HCT116 (cell line): ENCODE results near the gene IL20RA. TPM values are rescaled to one million over a fixed set of nuclear protein-coding genes. Genes with fewer than 3 reads are reported as not detected.

Experiments used
- ATAC-seq: fragments of 200-7000 bp; cut with Tn5 transposase; 2 replicates; pipeline ENCODE4 v1.9.1; 2020; ENCODE audit warnings: mild to moderate bottlenecking, moderate library complexity
- BruUV-seq: library from RNA; stranded (reverse); fragments of 400-500 nt; replicated peaks from 2 replicates; lab custom pipeline; 2021; lab: Mats Ljungman, UMichigan
- CTCF ChIA-PET: fragments of 300-600 bp; sonication (Branson Sonifier 250); formaldehyde crosslinking; loops from one replicate; lab custom pipeline; 2021; ENCODE audit warnings: antibody characterized with exemption; lab: Charles Lee
- POLR2A ChIA-PET: fragments of 300-600, 350-600 bp; sonication (Branson Sonifier 250); formaldehyde crosslinking; loops from one replicate; lab custom pipeline; 2021; ENCODE audit warnings: antibody characterized with exemption; lab: Charles Lee
- RAD21 ChIA-PET, 2 experiments: fragments of 300-600 bp; sonication (Branson Sonifier 250); formaldehyde crosslinking; loops; one replicate each; lab custom pipeline; 2023; ENCODE audit warnings: low total read pairs in 2 of 2; ENCODE audit not compliant: uncharacterized antibody in 2 of 2, unreplicated experiment in 2 of 2, low non-redundant PET in 1 of 2; lab: Charles Lee
- DNase-seq: peaks from one replicate; pipeline ENCODE4 v3.0.0-alpha.2; 2010; ENCODE audit warnings: low read depth, low spot score
- H2AFZ ChIP-seq: fragments of 200-600 bp; shearing (Covaris generic), sonication (generic); 2 replicates; pipeline ENCODE4 v1.6.1; 2017; ENCODE audit warnings: low read depth, mixed run types, mixed read lengths, antibody characterized with exemption, low read length; ENCODE audit not compliant: poor library complexity, severe bottlenecking
- H3K27ac ChIP-seq: 2 replicates; pipeline ENCODE4 v1.5.1; 2012; ENCODE audit warnings: low read depth, low read length
- H3K27me3 ChIP-seq: fragments of 200-600 bp; sonication (generic); 2 replicates; pipeline ENCODE4 v1.6.1; 2016; ENCODE audit warnings: mixed run types, low read length, mixed read lengths; ENCODE audit not compliant: insufficient read depth
- H3K36me3 ChIP-seq, 2 experiments: fragments of 200-500 bp in 1 of 2; fragments of 200-600 bp in 1 of 2; sonication (Bioruptor generic) in 1 of 2; sonication (generic) in 1 of 2; 2 replicates each; pipeline versions ENCODE4 v1.5.1 to v1.6.1; 2014 to 2016; ENCODE audit warnings: low read length in 2 of 2, inconsistent platforms in 1 of 2, mixed read lengths in 1 of 2, mixed run types in 1 of 2; ENCODE audit not compliant: insufficient read depth in 2 of 2, control insufficient read depth in 1 of 2
- H3K4me1 ChIP-seq, 2 experiments: fragments of 200-600 bp in 1 of 2; sonication (generic) in 1 of 2; 2 replicates each; pipeline versions ENCODE4 v1.5.1 to v1.6.1; 2012 to 2017; ENCODE audit warnings: low read length in 2 of 2, inconsistent platforms in 1 of 2, mild to moderate bottlenecking in 1 of 2, mixed read lengths in 1 of 2, mixed run types in 1 of 2, moderate library complexity in 1 of 2; ENCODE audit not compliant: insufficient read depth in 2 of 2, control insufficient read depth in 1 of 2
- H3K4me2 ChIP-seq: fragments of 200-600 bp; sonication (generic); 2 replicates; pipeline ENCODE4 v1.6.1; 2017; ENCODE audit warnings: mixed run types, low read length, mixed read lengths
- H3K4me3 ChIP-seq, 2 experiments: fragments of 200-600 bp in 1 of 2; sonication (generic) in 1 of 2; replicated peaks in 1 of 2; 2 replicates each; pipeline ENCODE4 v1.5.1; 2011 to 2016; ENCODE audit warnings: low read length in 2 of 2, control low read depth in 1 of 2, low read depth in 1 of 2, mild to moderate bottlenecking in 1 of 2, mixed read lengths in 1 of 2, mixed run types in 1 of 2
- H3K79me2 ChIP-seq: fragments of 200-600 bp; sonication (generic); 2 replicates; pipeline ENCODE4 v1.6.1; 2017; ENCODE audit warnings: mild to moderate bottlenecking, mixed run types, low read length, moderate library complexity, mixed read lengths; ENCODE audit not compliant: insufficient read depth
- H3K9ac ChIP-seq: fragments of 200-600 bp; sonication (generic); 2 replicates; pipeline ENCODE4 v1.6.1; 2016; ENCODE audit warnings: low read length, mixed read lengths
- H3K9me2 ChIP-seq: fragments of 200-600 bp; sonication (generic), shearing (Covaris generic); 2 replicates; pipeline ENCODE4 v1.6.1; 2017; ENCODE audit warnings: mixed run types, mild to moderate bottlenecking, moderate library complexity; ENCODE audit not compliant: insufficient read depth
- H3K9me3 ChIP-seq, 2 experiments: fragments of 200-500 bp in 1 of 2; fragments of 200-600 bp in 1 of 2; sonication (Bioruptor generic) in 1 of 2; sonication (generic) in 1 of 2; 2 replicates each; pipeline ENCODE4 v1.6.1; 2014 to 2017; ENCODE audit warnings: low read length in 2 of 2, mixed read lengths in 2 of 2, inconsistent platforms in 1 of 2, low read depth in 1 of 2, mild to moderate bottlenecking in 1 of 2, mixed run types in 1 of 2, moderate library complexity in 1 of 2; ENCODE audit not compliant: control insufficient read depth in 1 of 2, insufficient read depth in 1 of 2
- H4K20me1 ChIP-seq: fragments of 200-600 bp; sonication (generic), shearing (Covaris generic); 2 replicates; pipeline ENCODE4 v1.6.1; 2017; ENCODE audit warnings: mixed run types, mild to moderate bottlenecking, moderate library complexity; ENCODE audit not compliant: insufficient read depth
- ATF3 ChIP-seq: IDR thresholded peaks from 2 replicates; pipeline ENCODE4 v1.6.1; 2012
- CBX3 ChIP-seq: IDR thresholded peaks from 2 replicates; pipeline ENCODE4 v1.6.1; 2012; ENCODE audit warnings: low read depth
- CTCF ChIP-seq, 3 experiments: fragments of 200-600 bp in 1 of 3; sonication (generic) in 1 of 3; IDR thresholded peaks in 2 of 3; conservative IDR thresholded peaks in 1 of 3; 2 replicates each; pipeline ENCODE4 v1.5.1; 2012 to 2017; ENCODE audit warnings: low read depth in 2 of 3, low read length in 2 of 3, antibody characterized with exemption in 1 of 3, borderline replicate concordance in 1 of 3, control low read depth in 1 of 3, mild to moderate bottlenecking in 1 of 3, mixed read lengths in 1 of 3, mixed run types in 1 of 3, moderate library complexity in 1 of 3; ENCODE audit not compliant: insufficient read depth in 1 of 3
- EGR1 ChIP-seq: IDR thresholded peaks from 2 replicates; pipeline ENCODE4 v1.6.1; 2012; ENCODE audit warnings: low read depth
- ELF1 ChIP-seq: IDR thresholded peaks from 2 replicates; pipeline ENCODE4 v1.6.1; 2012; ENCODE audit warnings: low read depth, borderline replicate concordance
- EZH2 ChIP-seq: fragments of 200-600 bp; sonication (generic); IDR thresholded peaks from 2 replicates; pipeline ENCODE4 v1.6.1; 2017; ENCODE audit warnings: antibody characterized with exemption, mixed run types
- EZH2phosphoT487 ChIP-seq: fragments of 200-600 bp; IDR thresholded peaks from 2 replicates; pipeline ENCODE4 v1.6.1; 2018; ENCODE audit warnings: antibody characterized with exemption, borderline replicate concordance
- FOSL1 ChIP-seq: IDR thresholded peaks from 2 replicates; pipeline ENCODE4 v1.6.1; 2012; ENCODE audit warnings: low read depth
- JUND ChIP-seq: IDR thresholded peaks from 2 replicates; pipeline ENCODE4 v1.6.1; 2012
- MAX ChIP-seq: IDR thresholded peaks from 2 replicates; pipeline ENCODE4 v1.6.1; 2012
- POLR2A ChIP-seq: IDR thresholded peaks from 2 replicates; pipeline ENCODE4 v1.7.0; 2011; ENCODE audit warnings: borderline replicate concordance; ENCODE audit not compliant: insufficient read depth, insufficient read length; ENCODE audit errors: extremely low read depth
- POLR2AphosphoS5 ChIP-seq: IDR thresholded peaks from 2 replicates; pipeline ENCODE4 v1.6.1; 2011; ENCODE audit warnings: mild to moderate bottlenecking, low read depth, low read length, moderate library complexity
- RAD21 ChIP-seq: IDR thresholded peaks from 2 replicates; pipeline ENCODE4 v1.6.1; 2012; ENCODE audit warnings: low read depth, mild to moderate bottlenecking
- SIN3A ChIP-seq: IDR thresholded peaks from 2 replicates; pipeline ENCODE4 v1.6.1; 2012; ENCODE audit warnings: low read depth
- SP1 ChIP-seq: IDR thresholded peaks from 2 replicates; pipeline ENCODE4 v1.6.1; 2012; ENCODE audit warnings: low read depth
- SRF ChIP-seq: IDR thresholded peaks from 2 replicates; pipeline ENCODE4 v1.6.1; 2012; ENCODE audit warnings: low read depth
- YY1 ChIP-seq: IDR thresholded peaks from 2 replicates; pipeline ENCODE4 v1.6.1; 2011; ENCODE audit warnings: low read length, low read depth, moderate library complexity, mild to moderate bottlenecking; ENCODE audit not compliant: insufficient replicate concordance; ENCODE audit errors: extremely low read depth
- ZBTB33 ChIP-seq: IDR thresholded peaks from 2 replicates; pipeline ENCODE4 v1.6.1; 2011; ENCODE audit warnings: mild to moderate bottlenecking, low read length, moderate library complexity; ENCODE audit not compliant: insufficient replicate concordance; ENCODE audit errors: extremely low read depth
- ZFX ChIP-seq: fragments of 450-650 bp; IDR thresholded peaks from 2 replicates; pipeline ENCODE4 v1.6.1; 2017
- intact Hi-C: fragments of 100-400 bp; cut with micrococcal nuclease; formaldehyde crosslinking; loops from 2 replicates; pipeline ENCODE4 v1.10.0; 2022
- total RNA-seq: library from RNA; stranded (reverse); gene quantifications from one replicate; pipeline ENCODE4 v1.2.1, GENCODE V29; 2021; ENCODE audit not compliant: unreplicated experiment

The IL20RA gene
- total RNA-seq, 1 experiment from 2014 or later: 1.1 TPM

GRCh38 chr6:136967876-136968752 is 76.7 kb downstream of the IL20RA start:
- RAD21 ChIA-PET: no interaction called here
- Histone ChIP-seq H3K4me1 (peaks cover 0 to 5% of the 10 kb centered on the region in 2 experiments; a peak in 2 of 4 replicates), H3K79me2 (no peaks in the 10 kb centered on the region), H3K27me3 (no peaks in the 10 kb centered on the region), H3K4me2 (peak overlapping the region; percentile 59), H2AFZ (peak overlapping the region; percentile 100), H3K9me3 (no peaks in the 10 kb centered on the region), H4K20me1 (no peaks in the 10 kb centered on the region), H3K4me3 (no peak overlapping the region; a peak in 1 of 4 replicates), H3K36me3 (no peaks in the 10 kb centered on the region), H3K9me2 (no peaks in the 10 kb centered on the region), H3K9ac (no peak overlapping the region), H3K27ac (no peak overlapping the region)
- peak; percentile 99 for ATAC-seq
- peak; percentile 75 for DNase-seq
- POLR2A ChIA-PET: no interaction called here
- no peak for TF ChIP-seq YY1
- TF ChIP-seq ELF1: no peak
- no peak for TF ChIP-seq EZH2
- no peak for TF ChIP-seq FOSL1
- no peak for TF ChIP-seq SIN3A
- TF ChIP-seq EGR1: no peak
- TF ChIP-seq POLR2A: no peak
- peak; percentile 87 for TF ChIP-seq RAD21
- no peak for TF ChIP-seq EZH2phosphoT487
- TF ChIP-seq CBX3: peak; percentile 38; the same call in 1 of the 2 replicates
- no peak for TF ChIP-seq ZBTB33
- TF ChIP-seq POLR2AphosphoS5: no peak
- TF ChIP-seq JUND: no peak
- no peak for TF ChIP-seq MAX
- TF ChIP-seq SP1: no peak
- no peak for TF ChIP-seq SRF
- no peak for TF ChIP-seq ZFX
- TF ChIP-seq ATF3: no peak
- peak; percentile 59 to 82 (median 76) for TF ChIP-seq CTCF (IDR thresholded peaks at IDR 0.05 in 2 of 3, conservative IDR thresholded peaks at IDR 0.05 in 1 of 3; ENCODE audit: borderline replicate concordance in 1 of 3, insufficient read depth in 1 of 3, low read depth in 2 of 3, low read length in 2 of 3)
- BruUV-seq: no TSS peak
- CTCF ChIA-PET: interaction anchor here (1.1 to 1.2 kb wide), 2 partner anchors 13 to 46 kb away, joined by 3 to 6 read pairs; no protein-coding TSS in a partner anchor
- intact Hi-C loops: loop anchor here (1.0 to 5.0 kb wide), 3 partner anchors 45 to 674 kb away; no protein-coding TSS in a partner anchor
